Stromal cell of bone marrow (primary cell): Measurements from ENCODE around the gene TRIP10.

Experiments
- DNase-seq: peaks from one replicate; pipeline ENCODE4 v3.0.0-alpha.2; 2012; ENCODE audit warnings: low read depth

Gene TRIP10

GRCh38 chr19:6712231-6712630 lies 27.2 kb upstream of the TRIP10 start:
- DNase-seq = no peak

GRCh38 chr19:6712692-6713670 lies 26.5 kb upstream of the TRIP10 start:
- no peak for DNase-seq

GRCh38 chr19:6713773-6714692 lies 25.4 kb upstream of the TRIP10 start:
- no peak for DNase-seq

- DNase-seq = no peak
Measured at GRCh38 chr19:6714749-6715555, 24.5 kb upstream of the TRIP10 start.

GRCh38 chr19:6716610-6716970 lies 22.9 kb upstream of the TRIP10 start:
- no peak for DNase-seq

GRCh38 chr19:6717036-6717435 lies 22.4 kb upstream of the TRIP10 start:
- DNase-seq = no peak

- DNase-seq = no peak
Measured at GRCh38 chr19:6717441-6717971, 22.0 kb upstream of the TRIP10 start.

GRCh38 chr19:6718111-6718740 lies 21.3 kb upstream of the TRIP10 start:
- no peak for DNase-seq

GRCh38 chr19:6718741-6719539 lies 20.5 kb upstream of the TRIP10 start:
- DNase-seq = no peak

- no peak for DNase-seq
Measured at GRCh38 chr19:6719540-6719861, 20.0 kb upstream of the TRIP10 start.

- no peak for DNase-seq
Measured at GRCh38 chr19:6719992-6720368, 19.5 kb upstream of the TRIP10 start.

GRCh38 chr19:6720369-6721137 lies 18.9 kb upstream of the TRIP10 start, which contains the start of gene C3:
Gene C3, minus strand, starts transcription at chr19:6720650. Its CDS starts 61 bp downstream, at chr19:6720589.
- peak; percentile 67 for DNase-seq

GRCh38 chr19:6721138-6721474 lies 18.4 kb upstream of the TRIP10 start:
- DNase-seq = no peak

GRCh38 chr19:6721773-6722172 lies 17.7 kb upstream of the TRIP10 start:
- DNase-seq = no peak

GRCh38 chr19:6723108-6723618 lies 16.3 kb upstream of the TRIP10 start:
- no peak for DNase-seq

GRCh38 chr19:6723738-6724137 lies 15.7 kb upstream of the TRIP10 start:
- DNase-seq = no peak

- no peak for DNase-seq
Measured at GRCh38 chr19:6724631-6725492, 14.6 kb upstream of the TRIP10 start.

GRCh38 chr19:6725513-6726231 lies 13.8 kb upstream of the TRIP10 start:
- DNase-seq = no peak
